Lower leg skin (tissue), 4 donors: ENCODE measurements around the gene LRTM2. TPM values are rescaled to one million over a fixed set of nuclear protein-coding genes. Genes with fewer than 3 reads are reported as not detected.

ENCODE experiments used
- DNase-seq, 2 donors: peaks; one replicate each; pipeline ENCODE4 v3.0.0-alpha.2; 2019; ENCODE audit warnings: low spot score in 2 of 2
- H3K4me3 ChIP-seq: fragments of 200-600 bp; sonication (generic); 2 replicates; pipeline ENCODE4 v1.5.1; 2017; ENCODE audit warnings: mild to moderate bottlenecking, low read depth; ENCODE audit not compliant: poor library complexity, severe bottlenecking
- CTCF ChIP-seq, 3 donors: fragments of 450-650 bp; IDR thresholded peaks; one replicate each; pipeline ENCODE4 v1.5.1; 2016; ENCODE audit warnings: antibody characterized with exemption in 3 of 3, mild to moderate bottlenecking in 3 of 3, moderate library complexity in 2 of 3
- POLR2A ChIP-seq, 2 donors: fragments of 450-650 bp; IDR thresholded peaks; one replicate each; pipeline ENCODE4 v1.6.1; 2016 to 2017; ENCODE audit warnings: antibody characterized with exemption in 2 of 2, mild to moderate bottlenecking in 1 of 2, moderate library complexity in 1 of 2
- WGBS, 2 donors: methylation state at CpG; one replicate each; pipeline ENCODE4 v1.1.5; 2018; 5-methylcytosine and 5-hydroxymethylcytosine counted together
- intact Hi-C: fragments of 100-400 bp; cut with DNase I; formaldehyde crosslinking; loops from one replicate; pipeline ENCODE4 v1.15.0; 2023; ENCODE audit warnings: low total_unique reads
- total RNA-seq, 4 donors: library from RNA; depleted of rRNA; stranded (reverse); fragments of >200 nt; gene quantifications; one replicate each; pipeline ENCODE4 v1.1.0, GENCODE V29; 2016

LRTM2 gene
- total RNA-seq, 4 donors from 2014 or later: not detected

DNA sequence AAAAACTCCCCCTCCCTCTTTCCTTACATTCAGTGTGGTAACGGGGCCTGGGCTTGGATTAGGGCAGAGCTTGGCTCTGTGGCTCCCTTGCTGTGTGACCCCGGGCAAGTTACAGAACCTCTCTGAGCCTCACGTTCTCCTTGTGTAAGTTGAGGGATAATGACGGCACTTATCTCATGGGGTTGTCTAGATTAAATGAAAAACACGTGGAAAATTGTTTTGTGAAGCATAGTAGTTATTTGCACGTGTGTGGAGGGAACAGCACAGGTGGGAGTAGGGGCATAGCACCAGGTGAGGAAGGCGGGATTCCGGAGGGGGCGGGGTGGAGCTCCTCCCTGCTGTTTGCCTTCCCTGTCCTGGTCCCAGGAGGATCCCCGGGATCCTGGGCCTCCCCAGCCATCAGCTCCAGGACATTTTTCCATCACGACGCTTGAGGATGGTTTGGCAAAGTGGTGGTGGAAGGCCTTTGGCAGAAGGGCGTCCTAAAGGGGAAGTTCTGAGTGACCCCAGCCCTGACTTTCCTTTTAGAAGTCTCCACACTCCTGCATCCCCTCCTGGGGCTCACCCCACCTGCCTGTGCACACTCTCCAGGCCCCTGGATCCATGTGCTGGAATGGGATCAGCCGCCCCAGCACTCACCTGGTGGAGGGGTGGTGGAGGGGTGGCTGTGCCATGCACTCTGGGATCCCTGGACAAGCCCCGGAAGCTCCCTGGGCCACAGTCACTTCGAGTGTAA lies 22.7 kb downstream of the LRTM2 start:
- 59 to 62% methylated on average over 16 of the region's 16 CpGs for WGBS, 2 donors
- no peak overlapping the region for H3K4me3 ChIP-seq
- TF ChIP-seq CTCF (IDR thresholded peaks at IDR 0.05): no peak
- no peak for TF ChIP-seq POLR2A (IDR thresholded peaks at IDR 0.05)
- intact Hi-C loops: no loop called here
- DNase-seq: peak in 1 of 2 donors; percentile 73

DNA sequence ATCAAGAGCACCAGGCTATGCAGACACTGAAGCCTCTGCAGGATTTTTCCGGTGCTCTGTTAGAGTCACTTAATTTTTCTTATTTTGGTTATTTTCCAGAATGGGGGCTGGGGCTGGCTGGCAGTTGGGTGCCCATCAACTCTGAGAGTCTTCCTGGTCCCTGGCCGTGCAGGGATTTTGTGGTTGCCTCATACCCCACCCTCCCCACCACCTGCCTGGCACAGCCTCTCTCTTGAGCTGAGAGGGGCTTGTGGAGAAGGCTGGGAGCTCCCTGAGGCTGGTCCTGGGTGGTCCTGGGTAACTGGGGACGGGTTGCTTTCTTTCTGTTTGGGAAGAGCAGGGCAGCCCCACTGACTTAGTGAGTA lies 23.3 kb downstream of the LRTM2 start:
- DNase-seq: peak in 1 of 2 donors; percentile 65
- WGBS, 2 donors: 50 to 54% methylated on average over 3 of the region's 3 CpGs
- intact Hi-C loops: no loop called here
- no peak overlapping the region for H3K4me3 ChIP-seq
- TF ChIP-seq CTCF (IDR thresholded peaks at IDR 0.05) (no peak), POLR2A (IDR thresholded peaks at IDR 0.05) (no peak)

GRCh38 chr12:1844223-1844622 lies 23.9 kb downstream of the LRTM2 start:
- peak in 1 of 2 donors; percentile 57 for DNase-seq
- 56 to 68% methylated on average over 8 to 10 of the region's 10 CpGs for WGBS, 2 donors
- H3K4me3 ChIP-seq: no peak overlapping the region
- intact Hi-C loops: no loop called here
- TF ChIP-seq CTCF (IDR thresholded peaks at IDR 0.05): no peak
- no peak for TF ChIP-seq POLR2A (IDR thresholded peaks at IDR 0.05)

DNA sequence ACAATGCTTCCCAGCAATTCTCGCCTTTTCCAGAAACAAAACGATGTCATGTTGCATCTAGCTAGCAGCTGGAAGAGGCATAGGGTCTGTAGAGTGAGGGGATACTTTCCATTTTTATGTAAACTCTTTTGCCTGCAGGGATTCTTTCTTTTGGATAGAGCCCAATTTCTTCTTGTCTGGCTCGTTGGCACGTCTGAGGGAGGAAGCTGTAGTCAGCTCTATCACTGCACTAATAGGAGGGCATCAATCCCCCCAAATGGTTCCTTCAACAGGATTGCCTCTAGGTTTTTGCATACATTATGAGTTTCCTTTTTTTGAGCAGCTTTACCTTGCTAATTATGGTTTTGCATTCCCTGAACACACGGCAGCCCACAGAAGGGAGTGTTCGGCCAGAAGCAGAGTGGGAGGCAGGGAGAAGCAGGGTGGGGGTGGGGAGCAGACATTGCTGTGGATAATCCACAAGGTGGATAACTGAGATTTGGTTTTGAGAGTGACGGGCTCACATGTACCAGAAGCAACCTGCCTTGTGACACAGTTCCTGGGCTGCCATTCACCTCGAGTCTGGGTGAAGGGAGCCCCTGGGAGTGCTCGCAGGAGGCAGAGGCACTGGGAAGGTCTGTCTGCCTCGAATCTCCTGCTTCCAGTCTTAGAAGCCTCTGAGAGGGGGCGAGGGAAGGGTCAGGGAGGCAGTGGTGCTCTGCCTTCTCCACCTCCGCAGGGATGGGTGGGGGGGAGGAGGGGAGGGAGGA lies 24.5 kb downstream of the LRTM2 start:
- 32 to 38% methylated on average over 12 of the region's 12 CpGs for WGBS, 2 donors
- DNase-seq: peak in 1 of 2 donors; percentile 61
- intact Hi-C loops: no loop called here
- TF ChIP-seq CTCF (IDR thresholded peaks at IDR 0.05): no peak
- TF ChIP-seq POLR2A (IDR thresholded peaks at IDR 0.05): no peak
- no peak overlapping the region for H3K4me3 ChIP-seq

- DNase-seq: peak in 1 of 2 donors; percentile 75
- 60% methylated on average over 10 to 14 of the region's 14 CpGs for WGBS, 2 donors
- H3K4me3 ChIP-seq: no peak overlapping the region
- intact Hi-C loops: no loop called here
- TF ChIP-seq POLR2A (IDR thresholded peaks at IDR 0.05): no peak
- TF ChIP-seq CTCF (IDR thresholded peaks at IDR 0.05): no peak
Measured at GRCh38 chr12:1845427-1845826, 25.1 kb downstream of the LRTM2 start.
